OCI-LY3 (cell line): Measurements from ENCODE around the gene ATP5ME.

Experiments used
- H2AFZ ChIP-seq: fragments of 200-600, 300-600 bp; shearing (Covaris generic); 2 replicates; pipeline ENCODE4 v1.6.0; 2014; ENCODE audit warnings: antibody characterized with exemption, low read depth, low read length
- H3K27ac ChIP-seq: fragments of 200-600, 300-600 bp; sonication (generic); 2 replicates; pipeline ENCODE4 v1.5.1; 2014; ENCODE audit warnings: mild to moderate bottlenecking, low read length, moderate library complexity, mixed read lengths
- H3K27me3 ChIP-seq: fragments of 200-600, 300-600 bp; sonication (generic); 2 replicates; pipeline ENCODE4 v1.6.1; 2014; ENCODE audit warnings: low read depth, low read length, mixed read lengths
- H3K36me3 ChIP-seq: fragments of 200-600, 300-600 bp; sonication (generic); replicated peaks from 2 replicates; pipeline ENCODE3; 2014; ENCODE audit warnings: low read depth, low read length, mixed read lengths
- H3K4me1 ChIP-seq: fragments of 300-600, 200-600 bp; sonication (generic); 2 replicates; pipeline ENCODE4 v1.6.1; 2014; ENCODE audit warnings: low read length, mixed read lengths
- H3K4me2 ChIP-seq: fragments of 200-600, 300-600 bp; sonication (generic); 2 replicates; pipeline ENCODE4 v1.6.1; 2014; ENCODE audit warnings: low read length, mixed read lengths
- H3K4me3 ChIP-seq: fragments of 300-600, 200-600 bp; sonication (generic); 2 replicates; pipeline ENCODE4 v1.5.1; 2014; ENCODE audit warnings: antibody characterized with exemption, mild to moderate bottlenecking, low read length, moderate library complexity
- H3K79me2 ChIP-seq: fragments of 300-600, 200-600 bp; shearing (Covaris generic); 2 replicates; pipeline ENCODE4 v1.6.1; 2014; ENCODE audit warnings: mild to moderate bottlenecking, low read length, mixed read lengths
- H3K9ac ChIP-seq: fragments of 300-600, 200-600 bp; shearing (Covaris generic); 2 replicates; pipeline ENCODE4 v1.6.0; 2014; ENCODE audit warnings: mild to moderate bottlenecking, low read length, moderate library complexity
- H3K9me3 ChIP-seq: fragments of 200-600, 300-600 bp; shearing (Covaris generic); 2 replicates; pipeline ENCODE4 v1.6.1; 2014; ENCODE audit warnings: low read length, mixed read lengths; ENCODE audit not compliant: insufficient read depth
- H4K20me1 ChIP-seq: fragments of 200-600, 300-600 bp; sonication (generic); 2 replicates; pipeline ENCODE4 v1.6.1; 2016; ENCODE audit warnings: low read length, mixed read lengths; ENCODE audit not compliant: insufficient read depth
- CTCF ChIP-seq: fragments of 200-600, 300-600 bp; sonication (generic); IDR thresholded peaks from 2 replicates; pipeline ENCODE4 v1.5.1; 2014; ENCODE audit warnings: antibody characterized with exemption, low read length, low read depth
- EZH2phosphoT487 ChIP-seq: fragments of 200-600 bp; shearing (Covaris generic); IDR thresholded peaks from 2 replicates; pipeline ENCODE4 v1.6.1; 2018; ENCODE audit warnings: antibody characterized with exemption, mixed run types, low read depth

The ATP5ME gene

GRCh38 chr4:650951-651883 lies 22.9 kb downstream of the ATP5ME start:
- Histone ChIP-seq H3K9me3 (no peaks in the 10 kb centered on the region), H3K36me3 (no peaks in the 10 kb centered on the region), H3K27ac (no peak overlapping the region), H3K9ac (no peak overlapping the region), H2AFZ (no peak overlapping the region), H3K4me1 (no peaks in the 10 kb centered on the region), H3K27me3 (no peaks in the 10 kb centered on the region), H3K4me2 (no peak overlapping the region), H3K79me2 (no peaks in the 10 kb centered on the region), H4K20me1 (no peaks in the 10 kb centered on the region), H3K4me3 (no peak overlapping the region)
- no peak for TF ChIP-seq EZH2phosphoT487
- TF ChIP-seq CTCF, result no peak

DNA sequence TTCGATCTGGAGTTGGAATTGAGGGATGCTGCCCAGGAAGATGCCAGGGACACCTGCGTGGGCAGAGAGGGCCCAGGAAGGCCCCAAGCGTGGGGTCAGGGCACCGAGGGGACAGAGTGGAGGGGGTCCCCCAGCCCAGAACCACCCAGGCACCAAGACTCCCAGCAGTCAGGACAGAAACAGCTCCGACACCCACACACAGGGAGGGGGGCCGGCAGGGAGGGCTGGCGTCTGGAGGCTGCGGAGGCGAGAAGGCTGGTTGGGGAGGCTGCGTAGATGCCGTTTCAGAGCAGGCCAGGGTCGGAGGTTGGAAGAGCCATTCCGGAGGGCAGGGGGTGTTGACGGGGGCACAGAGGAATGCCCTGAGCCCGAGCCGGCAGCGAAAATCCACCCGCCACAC lies 23.6 kb downstream of the ATP5ME start:
- Histone ChIP-seq H3K9me3 (no peaks in the 10 kb centered on the region), H3K36me3 (no peaks in the 10 kb centered on the region), H3K27ac (no peak overlapping the region), H3K4me3 (no peak overlapping the region), H3K4me2 (no peak overlapping the region), H4K20me1 (no peaks in the 10 kb centered on the region), H3K4me1 (no peaks in the 10 kb centered on the region), H3K79me2 (no peaks in the 10 kb centered on the region), H3K27me3 (no peaks in the 10 kb centered on the region), H2AFZ (no peak overlapping the region), H3K9ac (no peak overlapping the region)
- TF ChIP-seq EZH2phosphoT487 (no peak), CTCF (no peak)

- Histone ChIP-seq H3K4me2 (no peak overlapping the region), H3K27me3 (no peaks in the 10 kb centered on the region), H3K9ac (no peak overlapping the region), H2AFZ (no peak overlapping the region), H3K79me2 (no peaks in the 10 kb centered on the region), H3K36me3 (no peaks in the 10 kb centered on the region), H3K27ac (no peak overlapping the region), H3K9me3 (no peaks in the 10 kb centered on the region), H3K4me3 (no peak overlapping the region), H3K4me1 (no peaks in the 10 kb centered on the region), H4K20me1 (no peaks in the 10 kb centered on the region)
- TF ChIP-seq EZH2phosphoT487 (no peak), CTCF (no peak)
Observed at GRCh38 chr4:649751-650310, 24.2 kb downstream of the ATP5ME start.

GRCh38 chr4:649293-649625 lies 24.8 kb downstream of the ATP5ME start:
- no peaks in the 10 kb centered on the region for H4K20me1 ChIP-seq
- H3K4me2 ChIP-seq, result no peak overlapping the region
- no peak overlapping the region for H2AFZ ChIP-seq
- H3K79me2 ChIP-seq, result no peaks in the 10 kb centered on the region
- H3K4me1 ChIP-seq, result no peaks in the 10 kb centered on the region
- no peak overlapping the region for H3K4me3 ChIP-seq
- no peaks in the 10 kb centered on the region for H3K36me3 ChIP-seq
- no peaks in the 10 kb centered on the region; the same call in 1 of the 2 replicates for H3K9me3 ChIP-seq
- H3K27ac ChIP-seq, result no peak overlapping the region
- no peak overlapping the region for H3K9ac ChIP-seq
- TF ChIP-seq CTCF (no peak), EZH2phosphoT487 (no peak)
- H3K27me3 ChIP-seq, result no peaks in the 10 kb centered on the region
